ENCODE results near the gene CARD14. TPM values are rescaled to one million over a fixed set of nuclear protein-coding genes. Genes with fewer than 3 reads are reported as not detected.

CARD14 gene
- total RNA-seq, 2 experiments from 2014 or later: not detected

GRCh38 chr17:80216473-80217456, 46.9 kb downstream of the CARD14 start:
- H3K36me3 Mint-ChIP-seq (ENCODE audit: low read depth): peaks cover 67% of the 10 kb centered on the region
- Histone ChIP-seq H3K9me3 (ENCODE audit: control insufficient read depth in 1 of 2, insufficient read depth in 1 of 2, low read length in 2 of 2) (no peaks in the 10 kb centered on the region), H3K36me3 (ENCODE audit: insufficient read depth, low read length) (peaks cover 55% of the 10 kb centered on the region), H3K4me1 (ENCODE audit: insufficient read depth, low read length) (peaks cover 42% of the 10 kb centered on the region), H3K27ac (ENCODE audit: low read depth in 1 of 2, low read length in 2 of 2) (no peak overlapping the region), H3K4me3 (ENCODE audit: low read length) (no peak overlapping the region), H3K27me3 (ENCODE audit: control insufficient read depth in 1 of 2, insufficient read depth in 2 of 2, low read length in 2 of 2) (no peaks in the 10 kb centered on the region)
- intact Hi-C loops (cut with DNase I, micrococcal nuclease): loop anchor here in 1 of 2 experiments (5.0 kb wide), 1 partner anchor 69 kb away; the partner anchor contains the start of gene EIF4A3
- H3K4me3 Mint-ChIP-seq: peak overlapping the region; percentile 39
- TF ChIP-seq CTCF (IDR thresholded peaks at IDR 0.05): no peak
- DNase-seq (peak in 1 of 14 experiments; percentile 10), ATAC-seq (ENCODE audit: poor library complexity) (no peak)
- CTCF ChIA-PET: no interaction called here
- POLR2A ChIA-PET: no interaction called here
- no peaks in the 10 kb centered on the region for H3K27me3 Mint-ChIP-seq
- H3K4me1 Mint-ChIP-seq (ENCODE audit: low read depth): peaks cover 33% of the 10 kb centered on the region
- H3K27ac Mint-ChIP-seq: peak overlapping the region; percentile 48
- H3K9me3 Mint-ChIP-seq: no peaks in the 10 kb centered on the region

- ChIA-PET POLR2A (no interaction called here), CTCF (no interaction called here)
- H3K27ac ChIP-seq (ENCODE audit: low read depth in 1 of 2, low read length in 2 of 2): no peak overlapping the region
- Mint-ChIP-seq H3K4me3 (peak overlapping the region; percentile 39), H3K4me1 (ENCODE audit: low read depth) (peaks cover 37% of the 10 kb centered on the region), H3K27me3 (no peaks in the 10 kb centered on the region), H3K9me3 (no peaks in the 10 kb centered on the region), H3K36me3 (ENCODE audit: low read depth) (peaks cover 62% of the 10 kb centered on the region), H3K27ac (peak overlapping the region; percentile 93)
- peak in 1 of 14 experiments; percentile 13 for DNase-seq
- H3K4me1 ChIP-seq (ENCODE audit: insufficient read depth, low read length): peaks cover 42% of the 10 kb centered on the region
- intact Hi-C loops (cut with DNase I, micrococcal nuclease): loop anchor here (2.0 to 5.0 kb wide), 5 partner anchors 21 to 71 kb away; partner anchors contain the start of genes EIF4A3 (in 1 of the 2) and RNF213 (in 1 of the 2)
- H3K36me3 ChIP-seq (ENCODE audit: insufficient read depth, low read length): peaks cover 45% of the 10 kb centered on the region
- no peak for TF ChIP-seq CTCF (IDR thresholded peaks at IDR 0.05)
- H3K4me3 ChIP-seq (ENCODE audit: low read length): no peak overlapping the region
- ATAC-seq (ENCODE audit: poor library complexity): no peak
- no peaks in the 10 kb centered on the region for H3K9me3 ChIP-seq (ENCODE audit: control insufficient read depth in 1 of 2, insufficient read depth in 1 of 2, low read length in 2 of 2)
- H3K27me3 ChIP-seq (ENCODE audit: control insufficient read depth in 1 of 2, insufficient read depth in 2 of 2, low read length in 2 of 2): no peaks in the 10 kb centered on the region
Measured at GRCh38 chr17:80217703-80218362, 48.0 kb downstream of the CARD14 start.

GRCh38 chr17:80218391-80218790, 48.6 kb downstream of the CARD14 start:
- Mint-ChIP-seq H3K4me1 (ENCODE audit: low read depth) (peaks cover 43% of the 10 kb centered on the region), H3K27me3 (no peaks in the 10 kb centered on the region), H3K4me3 (peak overlapping the region; percentile 95), H3K27ac (peak overlapping the region; percentile 93), H3K36me3 (ENCODE audit: low read depth) (peaks cover 62% of the 10 kb centered on the region), H3K9me3 (no peaks in the 10 kb centered on the region)
- ChIA-PET POLR2A (interaction anchor here (1.5 kb wide), 1 partner anchor 18 kb away, joined by 3 read pairs; no protein-coding TSS in a partner anchor), CTCF (no interaction called here)
- no peak for TF ChIP-seq CTCF (IDR thresholded peaks at IDR 0.05)
- Histone ChIP-seq H3K27ac (ENCODE audit: low read depth in 1 of 2, low read length in 2 of 2) (no peak overlapping the region), H3K9me3 (ENCODE audit: control insufficient read depth in 1 of 2, insufficient read depth in 1 of 2, low read length in 2 of 2) (no peaks in the 10 kb centered on the region), H3K4me3 (ENCODE audit: low read length) (no peak overlapping the region), H3K27me3 (ENCODE audit: control insufficient read depth in 1 of 2, insufficient read depth in 2 of 2, low read length in 2 of 2) (no peaks in the 10 kb centered on the region), H3K36me3 (ENCODE audit: insufficient read depth, low read length) (peaks cover 40% of the 10 kb centered on the region), H3K4me1 (ENCODE audit: insufficient read depth, low read length) (peaks cover 42% of the 10 kb centered on the region)
- intact Hi-C loops (cut with DNase I, micrococcal nuclease): loop anchor here (2.0 to 5.0 kb wide), 5 partner anchors 22 to 71 kb away; partner anchors contain the start of genes EIF4A3 (in 1 of the 2) and RNF213 (in 1 of the 2)
- ATAC-seq (ENCODE audit: poor library complexity) (no peak), DNase-seq (peak in 1 of 14 experiments; percentile 13)
